K562 (cell line): ENCODE data around the gene HINT3. TPM values are rescaled to one million over a fixed set of nuclear protein-coding genes. Genes with fewer than 3 reads are reported as not detected.
A peak's percentile ranks its signal among the peaks of the same experiment; 100 is the strongest.

Experiments
- CCNT2 ChIP-seq: IDR thresholded peaks from 2 replicates; pipeline ENCODE4 v1.6.1; 2011; ENCODE audit warnings: borderline replicate concordance, low read depth, mild to moderate bottlenecking, moderate library complexity, mixed read lengths, low read length; ENCODE audit not compliant: insufficient read length; ENCODE audit errors: extremely low read depth
- CEBPG ChIP-seq, 3 experiments: fragments of 200-800 bp in 1 of 3; sonication (Bioruptor generic) in 1 of 3; sonication (generic) in 1 of 3; formaldehyde crosslinking in 1 of 3; IDR thresholded peaks in 2 of 3; conservative IDR thresholded peaks in 1 of 3; 2 replicates each; pipeline versions ENCODE4 v1.6.1 to v1.8.0; 2016 to 2022; ENCODE audit warnings: missing compliant biosample characterization in 2 of 3, missing genetic modification characterization in 2 of 3, mild to moderate bottlenecking in 1 of 3, missing genetic modification reagents in 1 of 3
- DIDO1 ChIP-seq: fragments of 450-650 bp; IDR thresholded peaks from 2 replicates; pipeline ENCODE4 v1.6.1; 2016; ENCODE audit warnings: low read depth, missing biosample characterization, missing genetic modification characterization
- FOXA3 ChIP-seq, 2 experiments: fragments of 450-650 bp in 1 of 2; sonication (generic) in 1 of 2; formaldehyde crosslinking; IDR thresholded peaks in 1 of 2; conservative IDR thresholded peaks in 1 of 2; 2 replicates each; pipeline versions ENCODE4 v1.4.0 to v1.8.0; 2020 to 2022; ENCODE audit warnings: mild to moderate bottlenecking in 2 of 2, missing genetic modification reagents in 1 of 2
- HDAC2 ChIP-seq: fragments of 450-650 bp; IDR thresholded peaks from 2 replicates; pipeline ENCODE4 v1.6.1; 2016; ENCODE audit warnings: mild to moderate bottlenecking
- ILK ChIP-seq: fragments of 450-650 bp; IDR thresholded peaks from 2 replicates; pipeline ENCODE4 v1.6.1; 2016; ENCODE audit warnings: missing genetic modification characterization, low read depth, mild to moderate bottlenecking, missing compliant biosample characterization, moderate library complexity, borderline replicate concordance
- KHSRP ChIP-seq: fragments of 450-650 bp; IDR thresholded peaks from 2 replicates; pipeline ENCODE4 v1.6.1; 2017
- MEF2A ChIP-seq: IDR thresholded peaks from 2 replicates; pipeline ENCODE4 v1.6.1; 2011; ENCODE audit warnings: low read depth, mild to moderate bottlenecking, low read length, moderate library complexity; ENCODE audit not compliant: control insufficient read depth
- PBX2 ChIP-seq, 2 experiments: IDR thresholded peaks in 1 of 2; conservative IDR thresholded peaks in 1 of 2; 2 replicates each; pipeline ENCODE4 v1.6.1; 2016; ENCODE audit warnings: low read depth in 2 of 2, mild to moderate bottlenecking in 1 of 2, missing compliant biosample characterization in 1 of 2, missing genetic modification characterization in 1 of 2, moderate library complexity in 1 of 2
- STAT5A ChIP-seq: IDR thresholded peaks from 2 replicates; pipeline ENCODE4 v1.6.1; 2012; ENCODE audit warnings: low read length, inconsistent platforms, borderline replicate concordance
- WHSC1 ChIP-seq: IDR thresholded peaks from one replicate; pipeline ENCODE4 v1.6.1; 2012; ENCODE audit warnings: low read length, control low read depth, inconsistent platforms
- ZFX ChIP-seq: sonication (generic); formaldehyde crosslinking; IDR thresholded peaks from 2 replicates; pipeline ENCODE4 v1.8.0; 2022; ENCODE audit warnings: mild to moderate bottlenecking, missing genetic modification reagents, moderate library complexity
- ZNF311 ChIP-seq: fragments of 250-450 bp; sonication (Bioruptor Pico); IDR thresholded peaks from 2 replicates; pipeline ENCODE4 v1.4.0; 2020; ENCODE audit warnings: mild to moderate bottlenecking, moderate library complexity
- ZNF609 ChIP-seq: sonication (generic); formaldehyde crosslinking; IDR thresholded peaks from 2 replicates; pipeline ENCODE4 v1.8.1; 2023; ENCODE audit warnings: missing genetic modification reagents, mild to moderate bottlenecking, borderline replicate concordance
- ZNF707 ChIP-seq: fragments of 250-450 bp; sonication (Bioruptor Pico); conservative IDR thresholded peaks from 2 replicates; pipeline ENCODE4 v1.8.0; 2022; ENCODE audit warnings: inconsistent platforms, mild to moderate bottlenecking, moderate library complexity
- ZNF717 ChIP-seq: fragments of 250-450 bp; sonication (Bioruptor Pico); IDR thresholded peaks from 2 replicates; pipeline ENCODE4 v1.5.0; 2021
- ZNF778 ChIP-seq: fragments of 450-650 bp; formaldehyde crosslinking; IDR thresholded peaks from 2 replicates; pipeline ENCODE4 v1.4.0; 2020; ENCODE audit warnings: mild to moderate bottlenecking, moderate library complexity
- polyA plus RNA-seq, 8 experiments: library from polyadenylated mRNA; depleted of rRNA in 4 of 8; stranded (reverse) in 5 of 8; unstranded in 3 of 8; fragments of >200 nt; fragmentation: Nextera tagmentation in 2 of 8; fragmentation: Illumina TruSeq in 1 of 8; extraction: Ambion mirVana in 2 of 8; extraction: Trizol in 1 of 8; gene quantifications; 2 replicates each; pipeline versions ENCODE4 v1.2.1 to v1.2.3, GENCODE V29; 2011 to 2014; ENCODE audit warnings: inconsistent platforms in 1 of 8, missing spikeins in 1 of 8
- total RNA-seq, 7 experiments: library from RNA; depleted of rRNA in 6 of 7; stranded (reverse); fragments of >200 nt in 6 of 7; fragmentation: Illumina TruSeq in 2 of 7; extraction: Trizol in 2 of 7; gene quantifications; 2 replicates each; pipeline versions ENCODE4 v1.2.1 to v1.2.3, GENCODE V29; 2011 to 2021; ENCODE audit warnings: low replicate concordance in 1 of 7

The HINT3 gene
- total and polyA plus RNA-seq, 9 of the 15 experiments (the other 6 are each of a cell fraction or from before 2014, with no cell fraction given), result 1.4 to 16.6 (median 10.8) TPM

DNA sequence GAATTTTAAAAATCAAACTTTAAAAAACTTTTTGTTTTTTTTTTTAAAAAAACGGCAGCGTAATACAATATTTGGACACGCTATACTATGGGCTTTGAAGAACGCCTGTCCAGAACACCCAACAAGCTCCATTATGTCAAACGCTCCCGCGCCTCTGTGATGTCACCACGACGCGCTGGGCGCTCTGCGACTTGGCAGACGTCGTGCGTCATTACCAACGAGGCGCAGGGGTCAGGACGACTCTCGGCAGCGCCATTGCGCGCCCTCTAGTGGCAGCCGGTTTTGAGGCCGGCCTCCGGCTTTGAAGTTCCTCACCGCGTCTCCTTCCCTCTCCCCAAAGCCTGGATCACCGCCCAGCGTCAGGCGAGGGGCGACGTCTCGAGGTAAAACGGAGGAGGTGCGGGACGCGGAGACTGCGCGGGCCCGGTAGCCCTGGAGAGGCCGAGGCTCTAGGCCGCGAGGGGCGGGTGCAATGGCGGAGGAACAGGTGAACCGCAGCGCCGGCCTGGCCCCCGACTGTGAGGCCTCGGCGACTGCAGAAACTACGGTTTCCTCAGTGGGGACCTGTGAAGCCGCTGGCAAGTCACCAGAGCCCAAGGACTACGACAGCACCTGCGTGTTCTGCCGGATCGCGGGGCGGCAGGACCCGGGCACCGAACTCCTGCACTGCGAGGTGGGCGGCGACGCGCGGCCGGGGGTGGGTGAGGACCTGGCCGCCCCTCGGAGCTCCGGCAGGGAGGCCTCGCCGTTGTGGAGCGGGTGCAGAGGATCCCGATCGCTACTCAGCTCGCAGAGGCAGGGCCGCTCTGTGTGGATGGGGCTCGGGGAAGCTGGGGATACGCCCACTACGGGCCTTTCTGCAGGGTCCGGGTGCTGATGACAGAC is at the start of gene HINT3 (continued):
- TF ChIP-seq PBX2 (CRISPR knock-in tag; IDR thresholded peaks at IDR 0.05; ENCODE audit: low read depth) (no peak), PBX2 (tag; conservative IDR thresholded peaks at IDR 0.05; ENCODE audit: low read depth) (no peak), KHSRP (peak; percentile 87), ZNF717 (CRISPR knock-in tag) (no peak), ILK (tag) (no peak), CEBPG (CRISPR knock-in tag; IDR thresholded peaks at IDR 0.05) (no peak), CEBPG (tag; conservative IDR thresholded peaks at IDR 0.05 in 1 of 2, IDR thresholded peaks at IDR 0.05 in 1 of 2) (no peak), WHSC1 (no peak), ZFX (CRISPR knock-in tag) (peak; percentile 100), ZNF707 (CRISPR knock-in tag) (no peak), STAT5A (peak; percentile 16; the same call in 1 of the 2 replicates), CCNT2 (peak; percentile 57), DIDO1 (tag) (peak; percentile 60; the same call in 1 of the 2 replicates), FOXA3 (CRISPR knock-in tag; conservative IDR thresholded peaks at IDR 0.05 in 1 of 2, IDR thresholded peaks at IDR 0.05 in 1 of 2) (peak in 1 of 2 experiments; percentile 73; a peak in 1 of 4 replicates), ZNF609 (no peak; the same call in 1 of the 2 replicates), MEF2A (0 out of 2 replicates have a peak, but pooled peaks have one; percentile 2), ZNF311 (no peak), ZNF778 (no peak), HDAC2 (peak; percentile 13; the same call in 1 of the 2 replicates)
